NCI-H2227 (cell line): ENCODE data around the gene ZCCHC7.
"Not testable (repeated sequence)": the region's sequence is repeated elsewhere in the genome, so short reads cannot be mapped to it uniquely, and the experiment has no call there.

Source experiments
- DNase-seq: peaks from one replicate; lab custom pipeline; 2025; ENCODE audit not compliant: unreplicated experiment; lab: John Stamatoyannopoulos, UW

The ZCCHC7 gene

DNA sequence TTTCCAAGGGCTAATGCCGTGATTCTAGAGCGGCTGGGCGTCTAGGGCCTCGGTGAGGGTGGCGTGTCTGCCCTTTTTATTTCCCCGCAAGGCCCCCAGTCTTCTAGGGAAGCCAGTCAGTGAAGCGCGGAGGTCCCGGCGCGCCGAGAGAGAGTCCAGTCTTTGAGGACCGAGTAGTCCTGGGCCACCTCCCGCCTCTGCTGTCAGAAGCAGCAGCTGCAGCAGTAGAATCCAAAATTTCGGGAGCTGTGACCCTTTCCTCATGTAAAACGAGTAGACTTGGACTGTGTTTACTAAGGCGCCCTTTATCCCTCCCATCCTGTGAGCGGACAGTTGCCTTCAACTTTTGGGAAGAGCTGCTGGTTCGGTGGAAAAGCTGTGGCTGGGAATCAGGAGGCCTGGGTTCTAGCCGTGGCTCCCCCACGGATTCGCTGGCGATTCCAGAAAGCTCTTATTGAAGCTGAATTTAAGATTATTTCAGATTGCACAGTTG lies 515 bp downstream of the ZCCHC7 start:
- DNase-seq: not testable (repeated sequence)

DNA sequence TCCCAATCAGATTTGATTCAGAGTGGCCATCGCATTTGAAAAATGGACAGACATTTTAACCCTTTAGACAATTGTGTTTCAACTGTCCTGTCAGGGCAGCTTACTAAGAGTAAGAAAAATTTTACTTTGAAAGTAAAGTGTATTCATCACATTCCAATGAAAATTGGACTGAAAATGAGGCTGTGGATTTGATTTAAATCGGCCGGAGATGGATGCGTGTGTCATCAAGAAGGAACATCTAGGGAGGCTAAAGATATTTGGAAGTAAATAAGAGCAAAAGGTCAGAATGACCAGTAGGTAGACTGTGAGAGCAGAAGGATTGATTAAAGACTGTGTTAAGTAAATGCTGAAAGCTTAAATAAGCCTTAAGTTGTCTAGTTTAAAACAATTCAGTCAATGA lies 1.5 kb downstream of the ZCCHC7 start:
- DNase-seq: no peak

DNA sequence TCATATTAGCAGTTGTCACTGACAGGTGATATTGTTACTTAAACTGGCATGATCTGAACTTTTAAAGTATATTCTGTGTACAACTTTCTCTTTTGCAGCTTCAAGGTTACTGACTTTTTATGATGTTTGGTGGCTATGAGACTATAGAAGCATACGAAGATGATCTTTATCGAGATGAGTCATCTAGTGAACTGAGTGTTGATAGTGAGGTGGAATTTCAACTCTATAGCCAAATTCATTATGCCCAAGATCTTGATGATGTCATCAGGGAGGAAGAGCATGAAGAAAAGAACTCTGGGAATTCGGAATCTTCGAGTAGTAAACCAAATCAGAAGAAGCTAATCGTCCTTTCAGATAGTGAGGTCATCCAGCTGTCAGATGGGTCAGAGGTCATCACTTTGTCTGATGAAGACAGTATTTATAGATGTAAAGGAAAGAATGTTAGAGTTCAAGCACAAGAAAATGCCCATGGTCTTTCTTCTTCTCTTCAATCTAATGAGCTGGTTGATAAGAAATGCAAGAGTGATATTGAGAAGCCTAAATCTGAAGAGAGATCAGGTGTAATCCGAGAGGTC lies 5.9 kb downstream of the ZCCHC7 start:
- DNase-seq: no peak

DNA sequence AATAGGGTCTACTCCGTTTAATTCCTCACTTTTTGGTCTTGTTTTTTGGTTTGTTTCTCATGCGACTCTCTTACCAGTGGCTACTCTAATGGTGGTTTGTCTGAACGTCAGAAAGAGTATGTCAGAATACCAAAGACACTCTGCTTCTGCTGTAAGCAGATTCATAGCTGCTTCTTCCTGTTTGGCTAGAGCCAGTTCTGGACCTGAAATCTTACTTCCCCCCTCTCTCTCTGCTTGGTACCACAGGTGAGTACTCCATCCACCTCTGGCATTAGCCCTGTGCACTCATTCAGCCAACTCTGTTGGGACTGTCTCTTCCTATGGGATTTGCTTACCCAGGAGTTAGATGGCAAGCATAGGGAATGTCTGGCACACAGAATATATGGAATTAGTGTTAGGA lies 6.6 kb downstream of the ZCCHC7 start:
- DNase-seq: no peak

DNA sequence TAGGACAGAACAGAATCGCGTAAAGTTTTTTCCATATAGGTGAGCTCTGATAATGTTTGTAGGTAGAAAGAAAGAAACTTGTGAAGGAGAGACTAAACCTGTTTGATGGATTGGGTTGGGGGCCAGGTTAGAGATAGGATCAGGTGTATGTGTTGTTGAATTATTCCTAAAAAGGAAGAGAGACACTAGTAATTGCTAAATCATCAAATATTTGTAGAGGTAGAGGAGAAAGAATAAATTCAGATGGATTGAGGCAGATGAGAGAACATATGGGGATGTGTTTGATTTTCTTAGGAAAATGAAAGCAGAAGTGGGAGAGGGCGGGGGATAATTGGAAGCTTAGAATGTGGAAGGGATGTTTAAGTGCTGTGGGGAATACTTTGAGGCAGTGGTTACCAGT lies 7.7 kb downstream of the ZCCHC7 start:
- DNase-seq: no peak

DNA sequence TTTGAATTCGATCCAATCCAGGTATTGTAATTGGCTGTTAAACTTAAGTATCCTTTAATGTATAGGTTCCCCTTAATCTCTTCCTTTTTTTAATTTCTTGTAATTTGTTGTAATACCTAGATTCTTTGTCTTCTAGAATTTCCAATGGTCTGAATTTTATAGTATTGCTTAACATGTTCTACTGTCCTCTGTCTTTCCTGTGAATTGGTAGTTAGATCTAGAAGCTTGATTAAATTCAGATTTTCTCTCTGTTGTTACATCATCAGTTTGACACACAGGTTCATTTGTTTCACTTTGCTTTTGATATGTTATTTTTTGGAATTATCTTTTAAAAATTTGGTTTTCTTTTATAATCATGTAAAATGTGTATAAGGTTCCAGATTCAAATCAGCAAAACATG lies 13.8 kb downstream of the ZCCHC7 start:
- DNase-seq: no peak

DNA sequence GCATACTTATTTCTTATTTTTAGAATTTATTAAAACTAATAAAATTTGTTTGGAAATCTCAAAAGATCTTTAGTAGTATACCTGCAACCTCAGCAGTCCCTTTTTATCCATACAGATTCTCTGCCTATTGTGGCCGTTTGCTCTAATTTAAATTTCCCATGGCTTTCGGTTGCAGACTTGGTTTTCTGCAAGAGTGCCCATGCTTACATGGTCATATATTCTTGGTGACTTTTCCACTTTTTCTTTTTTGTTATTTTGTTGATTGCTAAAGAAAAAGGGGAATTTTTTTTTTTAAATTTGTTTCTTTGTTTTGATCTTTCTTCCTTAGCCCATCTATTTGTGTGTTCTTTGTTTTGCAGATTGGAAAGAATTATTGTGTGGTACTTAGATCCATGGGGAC lies 20.6 kb downstream of the ZCCHC7 start:
- DNase-seq: no peak

DNA sequence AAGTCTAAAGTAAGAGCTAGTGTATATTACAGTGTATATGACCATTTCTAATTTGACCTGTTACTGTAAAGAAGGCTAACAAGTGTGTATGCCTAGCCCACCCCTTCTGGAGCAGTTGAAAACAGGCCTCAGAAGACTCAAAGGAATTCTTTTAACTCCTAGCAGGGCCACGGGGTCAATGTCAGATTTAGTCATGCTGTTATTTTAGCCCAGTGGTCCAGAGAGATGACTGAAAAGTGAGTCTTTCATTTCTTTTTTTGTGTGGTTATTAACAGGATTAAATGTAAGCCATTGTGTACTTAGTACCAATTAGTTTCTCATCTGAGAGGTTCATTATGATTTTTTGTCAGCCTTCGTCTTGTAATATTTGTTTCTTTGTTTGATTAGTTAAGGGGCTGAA lies 24.4 kb downstream of the ZCCHC7 start:
- no peak for DNase-seq

DNA sequence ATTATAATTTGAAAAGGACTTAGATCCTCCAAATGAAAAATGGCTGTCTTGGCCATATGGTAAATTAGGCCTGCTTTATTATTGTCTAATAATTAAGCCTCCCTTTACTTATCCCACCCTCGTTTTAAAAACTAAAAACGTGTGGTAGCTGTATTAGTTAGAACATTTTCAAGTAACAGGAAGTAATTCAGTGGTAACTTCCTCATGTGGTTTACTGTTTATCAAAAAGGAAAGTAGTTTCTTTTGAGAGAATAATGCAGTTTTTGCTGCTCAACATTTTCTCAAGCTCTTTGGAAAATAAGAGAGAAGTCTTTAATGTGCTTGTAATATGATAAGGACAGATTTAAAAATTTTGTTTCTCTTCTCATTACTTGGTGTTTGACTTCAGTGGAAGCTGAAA lies 26.0 kb downstream of the ZCCHC7 start:
- no peak for DNase-seq

DNA sequence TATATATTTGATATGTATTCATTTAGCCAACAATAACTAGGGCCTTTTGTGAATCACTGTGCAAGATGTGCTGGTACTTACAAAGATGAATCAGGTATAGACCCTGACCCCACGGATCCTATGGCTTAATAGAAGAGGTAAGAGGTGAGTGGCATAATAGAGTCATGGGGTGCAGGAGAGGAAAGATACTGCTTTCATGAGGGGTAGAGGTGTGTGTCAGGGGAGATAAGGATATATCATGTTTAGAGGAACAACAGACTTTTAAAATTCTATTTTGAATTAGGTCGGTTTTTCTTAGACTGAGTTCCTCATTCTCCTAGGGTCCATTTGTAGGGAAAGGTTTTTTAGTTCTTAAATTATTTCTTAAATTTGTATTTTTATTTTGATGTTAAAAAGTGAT lies 27.8 kb downstream of the ZCCHC7 start:
- DNase-seq: no peak

DNA sequence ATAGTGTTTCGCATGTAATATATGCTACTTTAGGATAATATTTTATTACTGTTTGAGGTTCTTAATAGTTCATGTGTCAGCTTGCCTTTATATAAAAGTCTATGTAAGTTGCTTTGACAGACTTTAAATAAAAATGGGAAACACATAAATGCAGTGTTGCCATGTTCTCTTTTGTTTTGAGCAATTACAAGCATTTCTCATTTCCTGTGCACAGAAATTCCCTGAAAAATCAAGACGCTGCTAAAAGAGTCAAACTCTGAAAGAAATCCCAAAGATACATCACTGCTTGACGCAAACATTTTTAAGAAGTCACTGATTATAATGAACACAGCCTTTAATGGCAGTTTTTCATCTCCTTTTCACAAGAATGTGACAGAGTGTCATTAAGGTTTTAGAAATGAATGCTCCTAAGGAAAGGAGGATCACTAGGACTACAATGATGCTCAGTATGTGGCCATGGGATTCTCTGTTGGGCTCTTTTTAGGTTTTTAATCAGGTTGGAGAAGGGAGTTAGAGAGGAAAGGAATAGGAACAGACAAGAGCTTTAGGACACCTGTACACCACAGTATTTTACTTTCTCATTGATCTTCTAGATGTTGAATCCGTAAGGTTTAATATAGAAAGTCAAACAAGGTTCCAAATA lies 29.4 kb downstream of the ZCCHC7 start:
- no peak for DNase-seq

DNA sequence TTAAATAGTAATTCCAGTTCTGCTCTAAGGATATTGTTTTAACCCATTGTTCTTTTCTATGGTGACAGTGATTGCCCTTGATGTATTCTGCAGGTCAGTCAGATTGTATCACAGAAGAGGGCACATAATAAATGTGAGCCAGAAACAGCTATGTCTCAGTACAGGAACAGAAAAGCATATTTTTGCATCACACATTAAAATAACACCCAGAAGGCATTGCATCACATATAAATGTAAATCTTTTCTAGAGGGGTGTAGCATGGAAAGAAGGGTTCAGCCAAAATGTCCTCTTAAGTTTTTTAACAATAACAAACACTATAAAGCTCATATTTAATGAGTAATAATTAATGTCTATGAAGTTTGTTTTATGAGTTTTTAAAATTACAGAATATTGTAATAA lies 30.0 kb downstream of the ZCCHC7 start:
- no peak for DNase-seq

DNA sequence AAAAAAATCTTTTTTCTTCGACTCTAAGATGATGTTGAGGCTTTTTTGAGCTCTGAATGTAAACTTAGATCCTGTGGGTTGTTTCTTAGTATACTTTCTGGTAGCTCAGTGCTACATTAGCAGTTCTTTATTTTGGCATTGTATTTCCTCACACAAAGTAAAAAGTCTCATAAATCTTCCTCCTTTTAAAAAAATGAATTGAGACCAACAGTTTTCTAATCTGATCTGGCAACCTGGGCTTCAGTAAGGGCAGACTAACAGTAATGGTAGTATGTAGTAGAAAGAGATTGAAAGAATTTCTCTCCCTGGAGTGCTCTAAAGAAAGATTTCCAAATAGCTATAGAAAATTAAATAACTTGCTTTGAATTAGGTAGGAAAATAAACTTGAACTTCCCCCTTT lies 31.4 kb downstream of the ZCCHC7 start:
- DNase-seq: no peak

DNA sequence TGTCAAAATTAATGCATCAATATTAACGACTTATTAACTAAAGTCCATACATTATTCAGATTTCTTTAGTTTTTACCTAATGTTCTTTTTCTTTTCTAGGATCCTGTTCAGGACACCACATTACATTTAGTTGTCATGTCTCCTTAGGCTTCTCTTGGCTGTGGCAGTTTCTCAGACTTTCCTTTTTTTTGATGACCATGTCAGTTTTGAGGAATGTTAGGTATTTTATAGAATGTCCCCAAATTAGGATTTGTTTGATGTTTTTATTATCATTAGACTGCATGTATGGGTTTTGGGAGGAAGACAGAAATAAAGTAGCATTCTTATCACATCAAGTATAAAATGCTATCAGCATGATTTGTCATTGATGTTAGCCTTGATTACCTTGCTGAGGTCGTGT lies 32.0 kb downstream of the ZCCHC7 start:
- DNase-seq: no peak

DNA sequence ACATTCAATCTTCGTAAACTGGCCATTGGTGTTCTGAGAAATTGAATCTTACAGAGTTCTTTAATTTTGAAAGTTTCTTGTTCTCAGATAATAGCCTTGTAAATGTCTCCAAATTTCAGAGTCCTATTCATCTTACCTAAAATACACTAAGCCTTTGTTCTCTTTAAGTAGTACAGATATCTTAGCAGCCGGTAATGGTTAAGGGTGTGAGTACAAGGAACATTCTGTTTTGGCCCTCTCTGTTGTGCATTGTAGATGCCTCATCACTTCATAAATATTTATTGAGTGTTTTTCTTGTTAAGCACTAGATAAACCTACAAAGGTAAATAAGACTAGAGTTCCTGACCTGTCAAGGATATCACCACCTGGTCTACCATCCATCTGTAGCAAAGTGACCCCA lies 35.2 kb downstream of the ZCCHC7 start:
- no peak for DNase-seq

DNA sequence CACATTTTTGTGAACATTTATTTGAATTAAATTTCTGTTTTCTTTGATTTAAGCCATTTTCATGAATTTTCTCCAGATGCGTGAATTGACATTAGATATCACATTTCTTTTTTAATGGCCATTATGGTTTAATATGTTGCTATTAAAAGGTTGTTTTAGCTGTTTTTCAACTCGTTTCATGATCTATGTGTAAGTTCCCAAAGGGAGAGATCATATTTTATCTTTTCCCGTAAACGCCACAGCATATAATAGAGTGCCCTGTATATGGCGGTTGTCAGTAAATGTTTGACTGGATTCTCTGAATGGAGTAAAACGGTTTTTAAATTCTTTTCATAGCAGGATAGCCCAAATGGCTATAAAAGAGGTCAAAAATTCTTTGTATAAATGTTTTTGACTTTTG lies 35.8 kb downstream of the ZCCHC7 start:
- no peak for DNase-seq

DNA sequence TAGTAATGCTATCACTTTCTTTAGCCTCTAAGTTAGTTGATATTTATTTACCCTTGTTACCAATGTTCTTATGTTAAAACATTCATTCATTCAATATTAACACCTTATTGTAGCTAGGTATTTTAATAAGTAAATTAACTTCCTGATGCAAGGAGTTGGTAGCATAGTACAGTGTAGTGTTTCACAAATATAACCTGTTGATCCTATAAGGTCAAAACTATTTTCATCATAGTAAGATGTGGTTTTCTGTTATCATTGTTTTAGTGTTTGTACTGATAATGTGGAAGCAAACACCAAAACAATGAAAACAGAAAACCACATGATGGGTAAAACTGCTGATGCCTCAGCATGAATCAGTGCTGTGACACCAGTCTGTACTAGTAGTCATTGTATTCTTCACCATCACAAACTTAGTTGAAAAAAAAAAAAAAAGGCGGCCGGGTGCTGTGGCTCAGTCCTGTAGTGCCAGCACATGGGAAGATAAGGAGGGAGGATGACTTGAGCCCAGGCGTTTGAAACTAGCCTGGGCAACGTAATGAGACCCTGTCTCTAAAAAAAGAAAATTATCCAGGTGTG lies 36.5 kb downstream of the ZCCHC7 start:
- DNase-seq: no peak

DNA sequence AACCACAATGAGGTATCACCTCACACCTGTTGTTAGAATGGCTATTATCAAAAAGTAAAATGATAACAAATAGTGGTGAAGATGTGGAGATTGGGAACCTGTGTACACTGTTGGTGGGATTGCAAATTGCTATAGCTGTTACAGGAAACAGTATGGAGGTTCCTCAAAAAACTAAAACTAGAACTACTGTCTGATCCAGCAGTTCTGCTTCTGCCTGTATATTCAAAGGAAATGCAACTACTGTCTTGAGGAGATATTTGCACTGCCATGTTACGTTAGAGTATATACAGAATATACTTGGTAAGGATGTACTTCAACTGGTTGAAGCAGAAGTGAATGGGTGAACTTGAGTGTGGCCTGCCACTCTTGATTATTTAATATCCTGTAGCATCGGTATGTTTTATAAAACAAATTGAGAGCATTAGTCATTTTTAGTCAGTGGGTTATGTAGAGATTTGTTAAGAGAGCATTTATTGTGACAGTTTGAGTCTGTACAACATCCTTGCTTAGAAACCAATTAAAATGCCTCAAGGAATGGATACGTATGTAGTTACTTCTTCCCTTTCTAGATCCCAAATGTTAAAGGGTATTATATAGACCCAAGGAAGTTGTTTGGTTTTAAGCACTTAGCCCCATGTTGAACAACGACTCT lies 37.5 kb downstream of the ZCCHC7 start:
- no peak for DNase-seq

DNA sequence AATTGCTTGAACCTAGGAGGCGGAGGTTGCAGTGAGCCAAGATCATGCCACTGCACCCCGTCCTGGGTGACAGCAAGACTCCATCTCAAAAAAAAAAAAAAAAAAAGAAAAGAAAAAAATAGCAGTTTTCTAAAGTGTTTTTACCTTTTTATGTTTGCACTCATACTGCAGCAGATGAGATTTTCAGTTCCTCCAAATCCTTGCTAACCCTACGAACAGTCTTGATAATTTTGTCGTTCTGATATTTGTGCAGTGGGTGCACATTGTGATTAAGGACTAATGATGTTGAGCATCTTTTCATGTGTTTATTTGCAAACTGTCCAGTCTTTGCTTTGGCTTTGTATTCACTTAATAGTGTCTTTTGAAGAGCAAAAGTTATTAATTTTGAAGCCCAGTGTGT lies 42.9 kb downstream of the ZCCHC7 start:
- DNase-seq: no peak

DNA sequence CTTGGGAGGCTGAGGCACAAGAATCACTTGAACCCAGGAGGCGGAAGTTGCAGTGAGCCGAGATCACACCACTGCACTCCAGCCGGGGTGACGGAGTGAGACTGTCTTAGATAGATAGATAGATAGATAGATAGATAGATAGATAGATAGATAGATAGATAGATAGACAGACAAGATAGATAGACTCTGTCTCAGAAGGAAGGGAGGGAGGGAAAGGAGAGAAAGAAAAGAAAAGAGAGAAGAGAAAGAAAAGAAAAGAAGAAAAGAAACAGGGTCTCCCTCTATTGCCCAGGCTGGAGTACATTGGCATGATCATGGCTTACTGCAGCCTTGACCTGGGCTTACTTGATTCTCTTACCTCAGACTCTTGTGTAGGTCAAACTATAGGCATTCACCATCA lies 44.0 kb downstream of the ZCCHC7 start:
- not testable (repeated sequence) for DNase-seq

DNA sequence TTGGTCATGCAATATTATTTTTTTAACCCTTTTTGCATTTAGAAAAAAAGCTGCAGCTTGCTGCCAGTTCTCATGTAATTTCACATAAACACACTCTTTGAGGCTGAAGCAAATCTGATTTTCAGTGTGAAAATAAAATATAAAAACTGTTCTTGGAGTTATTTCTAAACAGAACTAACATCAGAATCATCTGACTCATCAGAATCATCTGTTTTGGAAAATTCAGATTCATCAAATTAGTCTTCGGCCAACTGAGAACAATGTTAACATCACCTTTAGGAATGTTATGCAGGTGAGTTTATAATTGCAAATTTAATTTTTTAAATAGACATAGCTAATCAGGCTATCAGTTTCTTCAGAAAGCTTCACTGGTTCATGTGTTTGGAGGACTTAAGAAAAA lies 45.3 kb downstream of the ZCCHC7 start:
- DNase-seq: no peak

DNA sequence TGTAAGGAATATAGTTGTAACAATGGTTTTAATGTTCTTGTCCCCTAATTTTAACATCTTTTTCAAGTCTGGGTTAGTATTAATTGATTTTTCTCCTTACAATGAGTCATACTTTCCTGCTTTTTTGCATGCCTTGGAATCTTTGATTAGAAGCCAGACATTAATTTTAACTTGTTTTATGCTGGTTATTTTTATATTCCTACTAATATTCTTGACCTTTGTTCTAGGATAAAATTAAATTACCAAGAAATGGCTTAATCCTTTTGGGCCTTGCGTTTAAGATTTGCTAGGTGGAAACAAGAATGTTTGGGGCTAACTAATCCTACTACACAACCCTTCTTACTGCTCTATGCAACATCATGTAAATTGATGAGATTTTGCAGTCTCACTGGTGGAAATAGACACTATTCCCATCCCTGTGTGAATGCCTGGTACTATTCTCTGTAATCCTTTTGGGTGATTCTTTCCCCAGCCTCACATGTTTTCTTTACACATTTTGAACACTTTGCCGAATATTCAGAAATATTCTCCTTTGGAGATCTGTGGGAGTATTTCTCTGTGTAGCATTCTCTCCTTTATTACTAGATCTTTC lies 47.2 kb downstream of the ZCCHC7 start:
- DNase-seq: no peak
